Measurements from ENCODE around the gene LRBA.
"Not testable (repeated sequence)": the region's sequence is repeated elsewhere in the genome, so short reads cannot be mapped to it uniquely, and the experiment has no call there.

Gene LRBA

DNA sequence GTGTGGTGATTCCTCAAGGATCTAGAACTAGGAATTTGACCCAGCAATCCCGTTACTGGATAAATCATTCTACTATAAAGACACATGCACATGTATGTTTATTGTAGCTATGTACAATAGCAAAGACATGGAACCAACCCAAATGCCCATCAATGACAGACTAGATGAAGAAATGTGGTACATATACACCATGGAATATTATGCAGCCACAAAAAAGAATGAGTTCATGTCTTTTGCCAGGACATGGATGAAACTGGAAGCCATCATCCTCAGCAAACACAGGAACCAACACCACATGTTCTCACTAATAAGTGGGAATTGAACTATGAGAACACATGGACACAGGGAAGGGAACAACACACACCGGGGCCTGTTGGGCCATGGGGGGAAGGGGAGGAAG is 450.1 kb downstream of the LRBA start:
- not testable (repeated sequence) for DNase-seq (ENCODE audit: low read depth)

DNA sequence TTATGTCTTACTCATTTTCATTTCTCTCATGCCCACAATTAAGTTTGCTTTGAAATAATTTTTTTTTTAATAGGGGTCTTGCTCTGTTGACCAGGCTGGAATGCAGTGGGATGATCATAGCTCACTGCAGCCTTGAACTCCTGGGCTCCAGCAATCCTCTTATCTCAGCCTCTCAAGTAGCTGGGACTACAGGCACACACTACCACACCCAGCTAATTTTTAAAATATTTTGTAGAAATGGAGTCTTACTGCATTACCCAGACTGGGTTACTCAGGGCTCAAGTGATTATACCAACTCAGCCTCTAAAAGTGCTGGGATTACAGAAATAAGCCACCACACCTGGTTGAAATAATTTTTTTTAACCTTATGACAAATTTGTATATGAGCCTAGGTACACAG is 452.3 kb downstream of the LRBA start:
- no peak for DNase-seq (ENCODE audit: low read depth)

DNA sequence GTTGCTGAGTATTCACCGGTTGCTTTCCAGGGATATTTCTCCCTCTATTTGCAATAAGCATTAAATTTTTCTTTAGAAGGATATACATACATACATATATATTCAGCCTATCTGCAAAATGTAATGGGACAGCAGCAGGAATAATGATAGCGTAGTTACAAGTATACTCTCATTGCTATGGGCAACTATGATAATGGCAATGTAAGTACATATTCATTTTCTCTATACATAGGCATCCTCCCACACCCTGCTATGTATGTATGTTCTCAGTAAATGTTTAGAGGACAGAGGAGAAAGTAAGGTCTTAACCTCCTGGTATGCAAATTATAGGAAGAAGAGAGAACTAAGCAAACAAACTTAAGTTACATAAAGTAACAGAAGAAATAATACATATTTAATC is 452.8 kb downstream of the LRBA start:
- DNase-seq (ENCODE audit: low read depth): no peak

DNA sequence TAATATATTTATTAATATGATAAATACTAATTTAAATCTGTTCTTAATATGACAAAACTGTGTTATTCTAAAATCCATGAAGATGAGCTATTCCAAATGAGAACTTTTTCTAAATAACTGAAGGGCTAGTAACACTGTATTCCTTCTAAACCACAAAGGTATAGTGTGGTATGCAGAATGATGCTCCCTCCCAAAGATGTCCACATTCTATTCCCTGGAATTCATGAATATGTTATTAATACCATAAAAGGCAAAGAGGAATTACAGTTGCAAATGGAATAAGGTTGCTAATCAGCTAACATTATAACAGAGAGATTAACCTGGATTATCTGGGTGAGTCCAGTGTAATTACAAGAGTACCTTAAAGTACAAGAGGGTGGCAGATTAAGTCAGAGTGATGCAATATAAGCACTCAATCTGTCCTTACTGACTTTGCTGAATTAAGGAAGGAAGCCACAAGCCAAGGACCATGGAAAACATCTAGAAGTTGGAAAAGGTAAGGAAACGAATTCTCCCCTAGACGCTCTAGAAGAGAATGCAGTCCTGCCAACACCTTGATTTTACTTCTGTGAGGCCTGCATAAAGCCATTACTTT is 453.8 kb downstream of the LRBA start:
- DNase-seq (ENCODE audit: low read depth): no peak

DNA sequence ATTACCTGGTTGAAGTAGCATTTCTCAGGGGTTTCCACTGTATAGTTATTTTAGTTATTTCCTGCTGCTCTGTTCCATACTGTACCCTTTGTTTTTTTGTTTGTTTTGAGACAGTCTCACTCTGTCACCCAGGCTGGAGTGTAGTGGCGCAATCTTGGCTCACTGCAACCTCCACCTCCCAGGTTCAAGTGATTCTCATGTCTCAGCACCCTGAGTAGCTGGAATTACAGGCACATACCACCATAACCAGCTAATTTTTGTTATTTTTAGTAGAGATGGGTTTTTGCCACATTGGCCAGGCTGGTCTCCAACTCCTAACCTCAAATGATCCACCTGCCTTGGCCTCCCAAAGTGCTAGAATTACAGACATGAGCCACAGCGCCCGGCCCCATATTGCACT is 457.3 kb downstream of the LRBA start:
- not testable (repeated sequence) for DNase-seq (ENCODE audit: low read depth)

DNA sequence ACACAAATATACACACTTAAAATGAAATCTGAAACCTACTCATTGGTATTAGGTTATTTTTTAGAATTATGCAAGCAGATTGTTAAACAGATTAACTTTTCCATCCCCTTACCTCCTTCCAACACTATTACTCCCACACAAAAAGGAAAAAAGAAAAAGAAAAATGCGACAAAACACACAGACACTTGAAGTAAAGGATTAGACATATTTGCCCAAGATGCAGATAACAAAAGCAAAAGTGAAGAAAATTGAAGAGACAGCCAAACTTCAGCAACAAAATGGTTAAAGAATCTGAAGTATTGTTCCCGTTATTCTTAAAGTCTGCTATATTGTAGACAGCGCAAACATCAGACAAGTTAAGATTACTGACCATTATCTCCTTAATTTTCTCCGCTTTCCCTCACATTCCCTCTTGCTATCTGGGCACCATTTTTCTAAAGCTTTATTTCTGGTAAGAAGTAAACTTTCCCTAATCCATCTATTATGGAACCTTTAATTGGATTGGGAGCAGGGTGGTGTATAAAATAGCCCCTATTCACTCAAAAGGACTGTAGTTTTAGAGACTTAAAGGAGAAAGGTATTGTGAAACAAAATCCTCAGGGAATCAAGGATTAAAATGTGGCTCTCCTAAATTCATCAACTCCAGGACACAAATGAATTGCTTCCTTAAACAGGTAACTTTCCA is 467.8 kb downstream of the LRBA start:
- DNase-seq (ENCODE audit: low read depth): no peak

DNA sequence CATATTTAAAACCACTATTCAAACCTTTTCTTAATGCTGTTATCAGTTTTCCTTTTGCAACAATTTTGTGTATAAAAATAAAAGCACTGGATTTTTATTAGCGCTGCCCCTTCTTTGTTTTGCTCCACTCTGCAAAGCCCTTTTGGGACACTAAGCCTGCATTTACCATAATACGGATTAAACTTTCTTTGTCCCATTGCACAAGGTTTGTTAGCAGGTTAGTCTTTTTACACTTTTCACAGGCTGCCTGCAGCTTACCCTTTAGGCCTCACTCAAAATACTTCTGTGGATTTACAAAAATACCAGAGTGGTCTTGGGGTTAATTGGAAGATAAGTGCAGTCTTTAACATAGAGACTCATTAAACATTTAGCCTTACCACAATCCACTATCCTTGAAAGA is 468.8 kb downstream of the LRBA start:
- DNase-seq (ENCODE audit: low read depth): no peak

DNA sequence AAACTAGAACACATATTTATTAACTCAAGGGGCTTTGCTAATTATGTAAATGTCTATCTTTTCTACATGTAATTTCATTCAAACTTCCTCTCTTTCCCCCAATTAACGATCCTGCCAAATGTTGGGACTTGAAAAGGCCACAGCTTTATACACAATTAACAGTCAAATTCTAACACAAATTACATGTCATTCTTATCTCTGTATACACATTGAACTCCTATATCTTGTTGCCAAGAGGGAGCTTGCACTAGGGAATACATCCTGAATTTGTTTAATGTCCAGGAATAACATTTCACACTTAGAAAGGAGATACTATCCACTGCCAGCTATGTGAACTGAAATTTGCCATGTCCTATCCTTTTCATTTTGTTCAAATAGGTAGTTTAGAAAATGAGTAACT is 472.0 kb downstream of the LRBA start:
- no peak for DNase-seq (ENCODE audit: low read depth)

DNA sequence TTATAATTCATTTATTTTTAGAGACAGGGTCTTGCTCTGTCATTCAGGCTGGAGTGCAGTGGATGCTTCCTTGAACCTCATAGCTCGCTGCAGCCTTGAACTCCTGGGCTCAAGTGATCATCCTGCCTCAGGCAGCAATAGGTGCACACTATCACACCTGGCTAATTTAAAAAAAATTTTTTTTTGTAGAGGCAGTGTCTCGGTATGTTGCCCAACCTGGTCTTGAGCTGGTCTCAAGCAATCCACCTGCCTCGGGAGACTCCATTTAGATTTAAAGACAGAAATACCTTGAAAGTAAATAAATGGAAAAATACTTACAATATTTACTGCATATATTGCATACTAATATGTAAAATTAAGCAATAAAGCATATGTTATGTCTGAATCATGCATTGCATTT is 473.4 kb downstream of the LRBA start:
- DNase-seq (ENCODE audit: low read depth): no peak

DNA sequence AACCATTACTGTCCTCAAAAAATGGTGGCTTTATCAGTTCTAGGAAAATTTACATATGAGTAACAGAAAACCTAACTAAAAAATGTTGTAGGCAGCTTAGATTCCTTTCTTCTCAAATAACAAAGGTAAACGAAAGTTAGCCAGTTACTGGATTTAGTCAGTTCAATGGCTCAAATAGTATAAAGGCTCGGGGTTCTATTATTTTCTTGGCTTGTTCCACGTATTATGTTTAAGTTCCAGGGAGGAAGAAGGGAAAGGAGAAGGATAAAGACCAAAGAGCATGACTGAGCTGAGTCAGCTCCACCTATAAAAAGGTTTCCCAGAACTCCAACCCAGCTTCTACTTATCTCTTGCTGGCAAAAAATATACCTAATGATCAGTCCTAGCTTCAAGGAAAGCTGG is 474.1 kb downstream of the LRBA start:
- no peak for DNase-seq (ENCODE audit: low read depth)

DNA sequence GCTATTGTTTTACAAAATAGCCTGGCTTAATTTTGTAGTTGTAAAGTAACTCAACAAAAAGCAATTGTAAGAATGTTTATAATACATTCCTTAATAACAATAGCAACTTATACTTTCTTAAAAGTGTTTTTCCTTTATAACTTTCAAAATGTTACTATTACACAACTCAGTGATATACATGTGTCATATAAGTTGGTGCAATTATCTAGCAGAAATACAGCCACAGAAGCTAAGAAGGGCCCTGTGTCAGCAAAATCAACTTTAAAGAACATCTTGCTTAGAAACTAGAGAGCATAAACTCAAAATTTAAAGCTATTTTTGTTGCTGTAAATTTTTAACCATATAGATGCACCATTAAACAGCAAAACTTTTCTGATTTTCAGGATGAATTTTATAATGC is 474.5 kb downstream of the LRBA start:
- DNase-seq (ENCODE audit: low read depth): no peak

DNA sequence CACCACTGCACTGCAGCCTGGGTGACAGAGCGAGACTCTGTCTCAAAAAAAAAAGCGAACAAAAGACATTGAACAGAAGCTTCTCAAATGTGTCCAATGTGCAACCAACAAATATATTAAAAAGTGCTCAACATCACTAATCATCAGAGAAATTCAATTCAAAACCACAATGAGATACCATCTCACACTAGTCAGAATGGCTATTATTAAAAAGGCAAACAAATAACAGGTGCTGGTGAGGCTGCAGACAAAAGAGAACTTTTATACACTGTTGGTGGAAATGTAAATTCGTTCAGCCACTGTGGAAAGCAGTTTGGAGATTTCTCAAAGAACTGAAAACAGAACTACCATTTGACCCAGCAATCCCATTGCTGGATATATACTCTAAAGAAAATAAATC is 477.2 kb downstream of the LRBA start:
- DNase-seq (ENCODE audit: low read depth): not testable (repeated sequence)

DNA sequence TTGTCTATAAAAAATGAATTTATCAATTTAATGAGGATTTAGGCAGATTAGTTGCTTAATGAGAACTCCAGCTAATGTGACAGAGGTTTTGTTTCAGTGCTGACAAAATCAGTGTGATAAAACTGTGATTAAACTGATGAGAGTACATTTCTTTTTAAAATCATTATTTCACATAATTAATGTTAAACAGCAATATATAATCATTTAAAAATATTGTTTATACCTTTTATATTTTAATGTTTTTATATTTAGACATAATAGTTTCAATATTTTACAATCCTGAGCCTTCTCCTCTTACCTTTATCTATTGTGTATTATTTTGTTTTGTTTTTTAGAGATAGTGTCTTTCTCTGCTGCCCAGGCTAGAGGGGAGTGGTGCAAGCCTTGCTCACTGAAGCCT is 480.3 kb downstream of the LRBA start:
- no peak for DNase-seq (ENCODE audit: low read depth)

DNA sequence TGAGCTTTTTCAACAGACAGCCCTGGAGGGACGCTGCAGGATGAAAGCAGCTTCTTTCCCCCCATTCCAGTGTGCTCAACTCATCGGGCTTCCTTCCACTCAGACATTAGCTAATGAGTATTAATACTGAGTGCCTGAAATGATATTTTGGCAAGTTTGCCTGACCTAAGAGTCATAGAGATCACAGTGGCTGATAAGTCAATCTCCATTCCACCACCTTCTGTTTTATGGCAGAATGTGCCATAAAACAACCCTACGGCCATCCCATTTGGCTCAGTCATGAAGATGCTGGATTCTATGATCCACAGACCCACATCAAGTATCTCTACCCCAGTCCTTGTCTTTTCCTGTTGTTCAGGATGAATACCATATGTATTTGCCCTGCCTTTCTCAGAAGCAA is 481.4 kb downstream of the LRBA start:
- no peak for DNase-seq (ENCODE audit: low read depth)

DNA sequence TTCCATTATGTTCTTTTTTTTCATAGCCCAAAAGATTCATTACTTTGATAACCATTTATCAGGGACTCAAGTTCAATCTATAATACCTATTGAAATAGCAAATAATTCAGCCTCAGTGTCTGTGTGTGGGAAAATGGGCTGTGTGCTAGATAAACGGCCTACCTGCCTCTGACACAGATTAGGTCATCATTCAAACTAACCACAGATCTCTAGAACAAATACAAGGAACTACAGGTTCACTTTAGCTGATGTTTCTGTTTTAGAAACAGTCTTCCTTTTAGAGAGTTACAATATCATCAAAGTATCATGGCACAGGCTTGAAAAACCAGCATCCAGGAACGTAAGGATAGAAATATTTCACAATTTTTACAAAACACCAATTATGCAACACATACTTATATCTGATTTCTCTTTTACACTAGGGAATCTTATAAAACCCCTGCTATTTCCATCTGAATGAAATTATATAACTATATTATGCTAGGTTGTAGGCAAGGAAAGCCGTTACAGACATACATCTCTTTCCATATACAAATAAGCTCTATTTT is 489.7 kb downstream of the LRBA start:
- DNase-seq (ENCODE audit: low read depth): no peak

DNA sequence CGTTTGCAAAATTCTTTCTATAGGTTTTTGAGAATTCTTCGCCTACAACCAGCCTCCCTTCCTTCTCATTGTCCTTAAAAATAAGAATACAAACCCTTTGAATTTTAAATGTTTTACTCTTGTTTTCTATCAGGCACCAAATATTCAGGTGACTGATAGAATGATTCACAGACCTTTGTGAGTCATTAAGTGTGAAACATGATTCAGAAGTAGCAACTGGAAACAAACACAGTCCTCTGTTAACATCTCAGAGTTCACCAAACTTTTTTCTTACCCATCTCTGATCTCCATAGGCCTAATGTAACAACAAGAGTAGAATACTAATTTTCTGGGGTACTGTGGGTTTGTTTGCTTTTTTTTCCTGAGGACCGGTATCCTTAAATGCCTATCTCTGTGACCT is 496.5 kb downstream of the LRBA start:
- DNase-seq (ENCODE audit: low read depth): no peak

DNA sequence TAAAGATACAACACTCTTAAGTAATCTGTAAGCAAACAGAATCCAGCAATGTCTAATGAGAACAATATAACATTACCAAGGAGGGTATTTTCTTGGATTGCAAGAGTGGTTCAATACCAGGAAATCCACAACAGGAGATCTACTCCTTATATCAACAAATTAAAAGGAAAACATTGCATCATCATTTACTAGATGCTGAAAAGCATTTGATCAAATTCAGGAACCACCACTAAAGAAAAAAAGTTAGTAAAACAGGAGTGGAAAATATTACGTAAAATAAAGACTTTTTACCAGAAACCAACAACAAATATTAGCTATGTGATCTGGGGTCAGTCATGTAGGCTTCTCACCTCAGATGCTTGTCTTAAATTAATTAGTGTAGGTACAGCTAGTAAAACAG is 499.9 kb downstream of the LRBA start:
- DNase-seq (ENCODE audit: low read depth): no peak

DNA sequence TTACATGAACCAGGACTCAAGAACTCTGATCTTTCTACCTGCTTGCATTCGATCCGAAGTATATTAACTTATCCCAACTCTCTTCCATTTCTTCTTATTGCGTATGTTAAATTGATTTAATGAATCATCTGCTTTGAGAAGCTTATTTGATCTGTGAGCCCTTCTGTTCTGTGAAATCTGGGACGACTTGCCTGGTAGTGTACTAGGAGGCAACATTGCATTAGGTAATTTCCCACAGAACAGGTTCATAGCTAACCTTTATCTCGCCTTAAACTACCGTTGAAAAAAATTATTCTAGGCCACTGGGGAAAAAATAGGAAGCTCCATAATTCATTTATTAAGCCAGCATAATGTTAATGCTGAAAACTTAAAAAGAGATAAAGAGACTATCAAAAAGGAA is 500.4 kb downstream of the LRBA start:
- DNase-seq (ENCODE audit: low read depth): no peak

DNA sequence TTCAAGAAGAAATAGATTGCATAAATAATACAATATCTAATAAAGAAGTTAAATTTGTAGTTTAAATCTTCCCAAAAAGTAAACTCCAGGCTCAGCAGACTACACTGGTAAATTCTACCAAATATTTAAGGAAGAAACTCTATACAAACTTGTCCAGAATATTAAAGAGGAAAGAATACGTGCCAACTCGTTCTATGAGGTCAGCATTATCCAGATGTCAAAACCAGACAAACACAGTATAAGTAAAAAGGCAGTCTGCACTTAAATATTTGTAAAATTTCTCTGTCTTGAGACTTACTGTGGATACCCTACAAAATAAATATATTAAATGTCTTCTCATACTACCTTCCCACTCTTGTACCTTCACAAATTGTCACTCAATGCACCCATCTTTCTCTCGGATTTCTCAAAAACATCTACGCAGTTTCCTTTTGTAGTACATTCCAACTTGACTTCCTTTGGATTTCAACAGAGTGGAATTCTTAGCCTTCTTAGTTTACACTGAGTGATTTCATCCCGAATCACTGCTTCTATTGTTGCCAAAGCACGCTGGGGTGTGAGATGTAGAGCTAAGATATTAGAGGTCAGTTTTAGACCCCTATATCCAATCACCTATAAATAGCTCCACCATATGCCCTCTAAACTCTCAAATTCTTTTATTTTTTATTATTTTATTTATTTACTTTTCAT is 504.8 kb downstream of the LRBA start:
- DNase-seq (ENCODE audit: low read depth): no peak

DNA sequence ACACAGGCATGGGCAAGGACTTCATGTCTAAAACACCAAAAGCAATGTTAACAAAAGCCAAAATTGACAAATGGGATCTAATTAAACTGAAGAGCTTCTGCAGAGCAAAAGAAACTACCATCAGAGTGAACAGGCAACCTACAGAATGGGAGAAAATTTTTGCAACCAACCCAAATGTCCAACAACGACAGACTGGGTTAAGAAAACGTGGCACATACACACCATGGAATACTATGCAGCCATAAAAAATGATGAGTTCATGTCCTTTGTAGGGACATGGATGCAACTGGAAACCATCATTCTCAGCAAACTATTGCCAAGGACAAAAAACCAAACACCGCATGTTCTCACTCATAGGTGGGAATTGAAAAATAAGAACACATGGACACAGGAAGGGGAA is 507.4 kb downstream of the LRBA start:
- not testable (repeated sequence) for DNase-seq (ENCODE audit: low read depth)

DNA sequence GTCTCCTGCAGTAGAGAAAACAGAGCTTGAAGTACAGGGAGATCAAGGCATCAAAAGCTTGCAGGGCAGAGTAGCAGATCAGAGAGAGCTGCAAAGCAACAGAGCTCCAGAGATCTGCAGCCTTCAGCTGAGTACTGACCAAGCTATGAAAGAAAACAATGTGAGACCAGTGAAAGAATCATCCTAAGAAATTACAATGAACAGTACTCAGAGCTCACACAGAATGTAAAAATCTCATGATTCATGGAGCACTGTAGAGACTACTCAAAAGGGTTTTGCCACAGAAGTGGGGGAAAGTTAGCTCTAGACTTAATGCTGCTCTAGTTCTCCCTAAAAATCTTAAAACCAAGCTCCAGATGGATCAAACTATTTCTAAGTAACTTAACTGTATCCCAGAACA is 513.1 kb downstream of the LRBA start:
- DNase-seq (ENCODE audit: low read depth): no peak

DNA sequence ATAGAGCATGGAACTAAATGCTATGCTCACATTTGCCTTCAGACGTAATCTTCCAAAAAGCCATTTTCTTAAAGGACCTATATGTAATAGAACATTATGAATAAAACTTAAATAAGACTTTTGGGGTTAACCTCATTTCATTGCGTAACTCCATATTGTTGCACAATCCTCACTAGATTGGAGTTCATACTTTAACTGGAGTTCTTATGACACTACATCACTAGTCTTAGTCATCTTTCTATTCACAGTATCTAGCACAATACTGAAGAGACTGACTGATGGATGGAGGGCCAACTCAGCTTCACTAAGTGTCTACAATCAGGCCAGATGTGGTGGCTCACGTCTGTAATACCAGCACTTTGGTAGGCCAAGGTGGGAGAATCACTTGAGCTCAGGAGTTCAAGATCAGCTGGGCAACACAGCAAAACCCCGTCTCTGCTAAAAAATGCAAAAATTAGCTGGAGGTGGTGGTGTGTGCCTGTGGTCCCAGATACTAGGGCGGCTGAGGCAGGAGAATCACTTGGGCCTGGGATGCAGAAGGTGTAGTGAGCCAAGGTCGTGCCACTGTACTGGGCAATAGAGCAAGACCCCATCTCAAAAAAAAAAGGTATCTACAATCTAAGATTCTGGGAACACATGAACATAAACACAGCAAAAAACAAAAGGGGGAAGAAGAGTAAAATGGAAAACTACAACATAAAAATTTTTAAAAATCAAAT is 513.9 kb downstream of the LRBA start:
- no peak for DNase-seq (ENCODE audit: low read depth)

DNA sequence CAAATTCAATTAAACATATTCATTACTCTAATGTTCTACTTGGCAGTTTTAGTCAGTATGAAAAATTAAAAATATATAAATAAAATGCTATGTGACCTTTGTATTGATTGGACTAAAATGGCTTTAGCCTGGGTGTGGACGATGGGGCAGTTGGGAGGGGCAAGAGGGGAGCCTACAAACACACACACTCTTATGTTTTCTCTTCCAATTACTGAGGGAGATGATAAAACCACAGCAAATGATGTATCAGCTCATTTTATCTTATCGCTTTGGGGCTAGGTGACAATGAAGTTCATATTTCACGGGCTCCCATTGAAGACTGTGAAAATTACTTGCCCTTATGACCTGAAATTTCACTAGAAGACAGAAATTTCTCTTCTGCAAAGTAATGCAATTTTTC is 517.5 kb downstream of the LRBA start:
- DNase-seq (ENCODE audit: low read depth): no peak

Measured in activated T-helper 1 cell treated with Interleukin-2 at 50 U/mL for 16 hours (primary cell).